Measurements from ENCODE around the gene SYNE4. TPM values are rescaled to one million over a fixed set of nuclear protein-coding genes. Genes with fewer than 3 reads are reported as not detected.
A peak's percentile ranks its signal among the peaks of the same experiment; 100 is the strongest.

SYNE4 gene
- total RNA-seq, 2 experiments from 2014 or later: 2.4 to 3.3 TPM

DNA sequence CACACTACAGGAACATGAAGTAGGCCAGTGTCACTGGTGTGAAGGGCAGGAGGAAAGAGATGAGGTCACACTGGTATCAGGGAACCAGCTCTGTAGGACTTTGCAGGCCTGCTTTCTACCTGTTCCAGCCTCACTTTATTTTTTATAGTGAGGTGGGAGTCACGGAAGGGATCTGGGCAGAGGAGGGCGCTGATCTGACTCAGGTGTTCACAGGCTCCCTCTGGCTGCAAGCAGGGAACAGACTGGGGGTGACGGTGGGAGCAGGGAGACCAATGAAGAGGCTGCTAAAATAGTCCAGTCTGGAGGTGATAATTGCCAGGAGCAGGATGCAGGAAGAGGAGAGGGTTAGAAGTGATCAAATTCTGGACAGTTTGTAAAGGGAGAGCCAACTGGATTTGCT lies 42.6 kb upstream of the SYNE4 start:
- Mint-ChIP-seq H3K36me3 (ENCODE audit: low read depth) (peaks cover 8% of the 10 kb centered on the region), H3K27ac (no peak overlapping the region), H3K9me3 (no peaks in the 10 kb centered on the region), H3K4me1 (ENCODE audit: low read depth) (peaks cover 9% of the 10 kb centered on the region), H3K4me3 (no peak overlapping the region), H3K27me3 (no peaks in the 10 kb centered on the region)
- ChIA-PET POLR2A (no interaction called here), CTCF (no interaction called here)
- DNase-seq: peak; percentile 22
- intact Hi-C loops (cut with micrococcal nuclease): loop anchor here (5.0 kb wide), 1 partner anchor 66 kb away; the partner anchor contains the start of gene TBCB
- TF ChIP-seq, protein P1, sequence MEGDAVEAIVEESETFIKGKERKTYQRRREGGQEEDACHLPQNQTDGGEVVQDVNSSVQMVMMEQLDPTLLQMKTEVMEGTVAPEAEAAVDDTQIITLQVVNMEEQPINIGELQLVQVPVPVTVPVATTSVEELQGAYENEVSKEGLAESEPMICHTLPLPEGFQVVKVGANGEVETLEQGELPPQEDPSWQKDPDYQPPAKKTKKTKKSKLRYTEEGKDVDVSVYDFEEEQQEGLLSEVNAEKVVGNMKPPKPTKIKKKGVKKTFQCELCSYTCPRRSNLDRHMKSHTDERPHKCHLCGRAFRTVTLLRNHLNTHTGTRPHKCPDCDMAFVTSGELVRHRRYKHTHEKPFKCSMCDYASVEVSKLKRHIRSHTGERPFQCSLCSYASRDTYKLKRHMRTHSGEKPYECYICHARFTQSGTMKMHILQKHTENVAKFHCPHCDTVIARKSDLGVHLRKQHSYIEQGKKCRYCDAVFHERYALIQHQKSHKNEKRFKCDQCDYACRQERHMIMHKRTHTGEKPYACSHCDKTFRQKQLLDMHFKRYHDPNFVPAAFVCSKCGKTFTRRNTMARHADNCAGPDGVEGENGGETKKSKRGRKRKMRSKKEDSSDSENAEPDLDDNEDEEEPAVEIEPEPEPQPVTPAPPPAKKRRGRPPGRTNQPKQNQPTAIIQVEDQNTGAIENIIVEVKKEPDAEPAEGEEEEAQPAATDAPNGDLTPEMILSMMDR (IDR thresholded peaks at IDR 0.05): no peak
- no peak for ATAC-seq

GRCh38 chr19:36049080-36049698 lies 40.6 kb upstream of the SYNE4 start:
- ATAC-seq: no peak
- intact Hi-C loops (cut with micrococcal nuclease): no loop called here
- TF ChIP-seq, protein P1 (IDR thresholded peaks at IDR 0.05): no peak
- ChIA-PET CTCF (no interaction called here), POLR2A (interaction anchor here (0.6 to 0.9 kb wide), 2 partner anchors 20 to 25 kb away, joined by 3 to 4 read pairs; no protein-coding TSS in a partner anchor)
- no peaks in the 10 kb centered on the region for H3K27me3 Mint-ChIP-seq
- no peak overlapping the region for H3K4me3 Mint-ChIP-seq
- no peaks in the 10 kb centered on the region for H3K9me3 Mint-ChIP-seq
- H3K27ac Mint-ChIP-seq: no peak overlapping the region
- DNase-seq: no peak
- peaks cover 5% of the 10 kb centered on the region for H3K4me1 Mint-ChIP-seq (ENCODE audit: low read depth)
- peaks cover 2% of the 10 kb centered on the region for H3K36me3 Mint-ChIP-seq (ENCODE audit: low read depth)

DNA sequence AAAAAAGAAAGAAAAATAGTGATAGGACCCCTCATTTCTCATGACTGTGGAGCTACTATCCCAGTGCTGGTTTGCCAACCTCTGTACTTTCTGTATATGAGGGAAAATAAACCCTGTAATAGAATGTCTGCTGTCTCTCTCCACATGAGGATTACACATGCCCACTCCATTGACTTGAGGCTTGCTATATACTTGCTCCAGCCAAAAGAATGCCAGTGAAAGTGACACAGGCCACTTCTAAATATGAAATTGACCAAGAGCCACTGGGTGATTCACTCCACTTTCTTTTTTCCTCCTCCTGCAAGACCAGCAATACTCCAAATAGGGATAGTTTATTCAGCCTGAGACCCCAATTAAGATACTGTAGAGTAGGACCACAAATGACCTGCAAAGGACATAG lies 39.2 kb upstream of the SYNE4 start:
- ChIA-PET CTCF (no interaction called here), POLR2A (no interaction called here)
- peaks cover 5% of the 10 kb centered on the region for H3K4me1 Mint-ChIP-seq (ENCODE audit: low read depth)
- intact Hi-C loops (cut with micrococcal nuclease): no loop called here
- H3K36me3 Mint-ChIP-seq (ENCODE audit: low read depth): peaks cover 2% of the 10 kb centered on the region
- H3K4me3 Mint-ChIP-seq: no peak overlapping the region
- DNase-seq (no peak), ATAC-seq (no peak)
- no peaks in the 10 kb centered on the region for H3K9me3 Mint-ChIP-seq
- H3K27ac Mint-ChIP-seq: no peak overlapping the region
- H3K27me3 Mint-ChIP-seq: no peaks in the 10 kb centered on the region
- TF ChIP-seq, protein P1 (IDR thresholded peaks at IDR 0.05): no peak

DNA sequence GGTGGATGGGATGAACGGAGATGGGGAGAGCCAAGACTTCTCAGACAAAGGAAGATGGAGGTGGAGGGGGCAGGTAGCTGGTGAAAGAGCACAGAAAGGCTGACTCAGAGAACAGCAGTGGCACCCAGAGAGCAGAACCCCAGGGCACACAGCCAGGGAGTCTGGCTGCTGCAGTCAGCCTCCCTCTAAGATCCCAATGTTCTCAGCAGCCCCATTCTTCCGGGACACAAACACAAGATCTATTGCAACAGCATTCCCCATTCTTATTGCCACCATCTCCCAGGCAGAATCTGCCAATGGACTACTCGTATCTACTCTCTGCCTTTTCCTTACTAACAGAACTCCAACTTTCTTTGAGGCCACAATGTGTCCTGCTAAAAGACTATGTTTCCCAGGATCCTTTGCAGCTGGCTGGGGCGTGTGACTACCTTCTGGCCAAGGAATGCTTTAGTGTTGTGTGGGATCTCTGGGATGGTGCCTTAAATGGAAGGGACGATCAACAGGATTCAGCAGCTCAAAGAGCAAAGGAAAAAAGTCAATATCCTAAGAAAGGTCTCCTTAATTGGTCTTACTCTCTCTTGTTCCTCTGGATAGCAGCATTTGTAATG lies 37.9 kb upstream of the SYNE4 start:
- TF ChIP-seq, protein P1 (IDR thresholded peaks at IDR 0.05): no peak
- DNase-seq: no peak
- intact Hi-C loops (cut with micrococcal nuclease): no loop called here
- CTCF ChIA-PET: no interaction called here
- Mint-ChIP-seq H3K27ac (no peak overlapping the region), H3K4me1 (ENCODE audit: low read depth) (peaks cover 2% of the 10 kb centered on the region), H3K27me3 (no peaks in the 10 kb centered on the region), H3K36me3 (ENCODE audit: low read depth) (peaks cover 2% of the 10 kb centered on the region), H3K9me3 (no peaks in the 10 kb centered on the region), H3K4me3 (no peak overlapping the region)
- no peak for ATAC-seq
- POLR2A ChIA-PET: interaction anchor here (0.7 kb wide), 1 partner anchor 51 kb away, joined by 3 read pairs; no protein-coding TSS in a partner anchor

DNA sequence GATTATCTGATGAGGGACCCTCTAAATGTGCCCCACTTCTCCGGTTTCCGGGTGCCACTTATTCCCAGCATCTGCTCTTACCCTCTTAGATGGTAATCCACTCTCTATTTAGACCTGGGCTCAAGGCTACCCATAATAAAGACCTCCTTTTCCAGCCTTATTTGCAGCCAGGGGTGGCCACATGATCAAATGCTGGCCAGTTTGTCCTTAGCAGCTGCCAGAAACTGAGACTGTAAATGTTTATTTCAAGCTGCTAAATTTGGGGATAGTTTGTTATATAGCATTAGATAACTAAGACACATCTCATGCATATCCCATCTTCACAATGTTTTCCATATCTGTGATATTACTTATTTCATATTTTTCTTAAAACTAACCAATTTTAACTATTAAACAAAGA lies 35.3 kb upstream of the SYNE4 start:
- ChIA-PET POLR2A (no interaction called here), CTCF (interaction anchor here (0.6 kb wide), 1 partner anchor 16 kb away, joined by 3 read pairs; no protein-coding TSS in a partner anchor)
- ATAC-seq: no peak
- no peaks in the 10 kb centered on the region for H3K27me3 Mint-ChIP-seq
- TF ChIP-seq, protein P1 (IDR thresholded peaks at IDR 0.05): no peak
- H3K27ac Mint-ChIP-seq: no peak overlapping the region
- intact Hi-C loops (cut with micrococcal nuclease): no loop called here
- DNase-seq: no peak
- H3K4me1 Mint-ChIP-seq (ENCODE audit: low read depth): peaks cover 2% of the 10 kb centered on the region
- H3K36me3 Mint-ChIP-seq (ENCODE audit: low read depth): peaks cover 3% of the 10 kb centered on the region
- H3K9me3 Mint-ChIP-seq: no peaks in the 10 kb centered on the region
- H3K4me3 Mint-ChIP-seq: no peak overlapping the region
